Endothelial cell (in vitro differentiated cells): ENCODE results near the gene CDADC1. TPM values are rescaled to one million over a fixed set of nuclear protein-coding genes. Genes with fewer than 3 reads are reported as not detected.
"Not testable (repeated sequence)": the region's sequence is repeated elsewhere in the genome, so short reads cannot be mapped to it uniquely, and the experiment has no call there.

Experiments
- DNase-seq: peaks from one replicate; pipeline ENCODE4 v3.0.0; 2021; ENCODE audit warnings: low spot score
- H3K27ac Mint-ChIP-seq: one replicate; pipeline ENCODE4 v1.8.0; 2021; ENCODE audit warnings: mixed read lengths, inconsistent platforms; ENCODE audit not compliant: unreplicated experiment
- H3K27me3 Mint-ChIP-seq: one replicate; pipeline ENCODE4 v1.8.0; 2021; ENCODE audit warnings: mild to moderate bottlenecking, moderate library complexity, mixed read lengths, inconsistent platforms; ENCODE audit not compliant: unreplicated experiment
- H3K36me3 Mint-ChIP-seq: one replicate; pipeline ENCODE4 v1.8.0; 2021; ENCODE audit warnings: mild to moderate bottlenecking, low read depth, mixed read lengths, inconsistent platforms; ENCODE audit not compliant: unreplicated experiment
- H3K4me1 Mint-ChIP-seq: one replicate; pipeline ENCODE4 v1.8.0; 2021; ENCODE audit warnings: mild to moderate bottlenecking, mixed read lengths, inconsistent platforms; ENCODE audit not compliant: unreplicated experiment
- H3K4me3 Mint-ChIP-seq: one replicate; pipeline ENCODE4 v1.8.0; 2021; ENCODE audit warnings: mild to moderate bottlenecking, mixed read lengths, inconsistent platforms; ENCODE audit not compliant: unreplicated experiment
- H3K9me3 Mint-ChIP-seq: one replicate; pipeline ENCODE4 v1.8.0; 2021; ENCODE audit warnings: mixed read lengths, inconsistent platforms; ENCODE audit not compliant: unreplicated experiment
- CTCF ChIP-seq: fragments of 200-600 bp; sonication (generic); IDR thresholded peaks from one replicate; pipeline ENCODE4 v1.5.0; 2021; ENCODE audit warnings: antibody characterized with exemption; ENCODE audit not compliant: unreplicated experiment
- total RNA-seq: library from RNA; stranded (reverse); fragmentation: NEBNext Ultra II Directional; extraction: Animal tissue kit (Norgen Biotek cat#: 25700); gene quantifications from one replicate; pipeline ENCODE4 v1.2.1, GENCODE V29; 2021; ENCODE audit not compliant: unreplicated experiment

Gene CDADC1
- total RNA-seq, 1 donor from 2014 or later, result 5.1 TPM

GRCh38 chr13:49288458-49288857, 40.7 kb downstream of the CDADC1 start:
- no peaks in the 10 kb centered on the region for H3K9me3 Mint-ChIP-seq
- TF ChIP-seq CTCF, result no peak
- no peaks in the 10 kb centered on the region for H3K36me3 Mint-ChIP-seq
- no peaks in the 10 kb centered on the region for H3K4me1 Mint-ChIP-seq
- no peak for DNase-seq
- no peaks in the 10 kb centered on the region for H3K27me3 Mint-ChIP-seq
- no peak overlapping the region for H3K4me3 Mint-ChIP-seq
- no peak overlapping the region for H3K27ac Mint-ChIP-seq

DNA sequence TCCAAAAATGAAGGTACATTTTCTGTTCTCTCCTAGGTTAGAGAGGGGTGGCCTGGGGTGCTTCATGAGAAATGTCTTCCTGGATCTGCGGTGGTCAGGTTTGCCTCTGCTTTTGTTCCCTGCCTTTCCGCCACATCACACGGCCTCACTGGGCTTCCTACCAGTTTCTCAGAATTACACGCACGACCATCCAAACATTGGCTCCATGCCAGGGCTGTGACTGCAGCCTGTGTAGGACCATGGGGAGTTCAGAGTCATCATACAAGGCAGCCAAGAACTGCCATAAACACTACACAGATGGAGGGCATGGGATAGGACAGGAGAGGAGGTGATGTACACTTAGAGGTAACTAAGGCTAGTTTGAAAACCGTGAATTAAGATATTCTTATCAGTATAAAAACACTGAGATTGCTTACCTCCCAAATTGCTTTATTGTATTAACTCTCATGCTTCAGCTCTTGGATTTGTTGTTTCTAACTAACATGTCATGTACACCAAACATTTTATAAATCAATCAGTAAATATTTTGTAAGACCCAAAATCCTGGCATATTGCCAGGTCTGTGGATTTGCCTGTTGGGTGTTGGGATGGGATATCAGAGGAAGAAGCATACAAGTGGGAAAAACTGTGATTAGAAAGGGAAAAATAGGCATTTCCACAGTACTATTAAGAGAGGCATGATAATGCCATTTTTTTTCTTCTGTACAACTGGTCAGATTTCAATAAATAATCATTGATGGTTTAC, 45.2 kb downstream of the CDADC1 start:
- Mint-ChIP-seq H3K4me3 (no peak overlapping the region), H3K9me3 (no peaks in the 10 kb centered on the region), H3K36me3 (no peaks in the 10 kb centered on the region), H3K27ac (no peak overlapping the region), H3K27me3 (peaks cover 2% of the 10 kb centered on the region), H3K4me1 (no peaks in the 10 kb centered on the region)
- DNase-seq, result no peak
- no peak for TF ChIP-seq CTCF

DNA sequence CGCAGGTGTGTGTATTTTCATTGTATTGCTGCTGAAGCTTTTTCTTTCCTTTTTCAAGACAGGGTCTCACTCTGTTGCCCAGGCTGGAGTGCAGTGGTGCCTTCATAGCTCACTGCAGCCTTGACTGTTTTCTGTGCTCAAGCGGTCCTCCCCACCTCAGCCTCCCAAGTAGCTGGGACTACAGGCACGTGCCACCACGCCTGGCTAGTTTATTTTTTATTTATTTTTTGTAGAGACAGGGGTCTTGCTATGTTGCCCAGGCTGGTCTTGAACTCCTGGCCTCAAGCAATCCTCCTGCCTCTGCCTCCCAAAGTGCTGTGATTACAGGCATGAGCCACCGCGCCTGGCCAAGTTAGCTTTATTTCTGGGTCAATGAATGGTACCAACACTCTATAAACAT, 47.0 kb downstream of the CDADC1 start:
- H3K9me3 Mint-ChIP-seq, H3K36me3 Mint-ChIP-seq, H3K4me1 Mint-ChIP-seq, H3K4me3 Mint-ChIP-seq, DNase-seq, H3K27ac Mint-ChIP-seq, H3K27me3 Mint-ChIP-seq: not testable (repeated sequence)

- H3K9me3 Mint-ChIP-seq, result no peaks in the 10 kb centered on the region
- no peak for DNase-seq
- H3K4me1 Mint-ChIP-seq, result no peaks in the 10 kb centered on the region
- no peaks in the 10 kb centered on the region for H3K36me3 Mint-ChIP-seq
- no peak for TF ChIP-seq CTCF
- no peak overlapping the region for H3K27ac Mint-ChIP-seq
- H3K27me3 Mint-ChIP-seq, result peaks cover 4% of the 10 kb centered on the region
- no peak overlapping the region for H3K4me3 Mint-ChIP-seq
Observed at GRCh38 chr13:49295244-49295643, 47.5 kb downstream of the CDADC1 start.

- H3K27ac Mint-ChIP-seq, result no peak overlapping the region
- H3K4me1 Mint-ChIP-seq, result no peaks in the 10 kb centered on the region
- TF ChIP-seq CTCF, result no peak
- DNase-seq, result no peak
- no peaks in the 10 kb centered on the region for H3K9me3 Mint-ChIP-seq
- H3K36me3 Mint-ChIP-seq, result no peaks in the 10 kb centered on the region
- no peak overlapping the region for H3K4me3 Mint-ChIP-seq
- peaks cover 4% of the 10 kb centered on the region for H3K27me3 Mint-ChIP-seq
Observed at GRCh38 chr13:49296659-49297058, 48.9 kb downstream of the CDADC1 start.
